Measurements from ENCODE around the gene TOMM20L.

DNA sequence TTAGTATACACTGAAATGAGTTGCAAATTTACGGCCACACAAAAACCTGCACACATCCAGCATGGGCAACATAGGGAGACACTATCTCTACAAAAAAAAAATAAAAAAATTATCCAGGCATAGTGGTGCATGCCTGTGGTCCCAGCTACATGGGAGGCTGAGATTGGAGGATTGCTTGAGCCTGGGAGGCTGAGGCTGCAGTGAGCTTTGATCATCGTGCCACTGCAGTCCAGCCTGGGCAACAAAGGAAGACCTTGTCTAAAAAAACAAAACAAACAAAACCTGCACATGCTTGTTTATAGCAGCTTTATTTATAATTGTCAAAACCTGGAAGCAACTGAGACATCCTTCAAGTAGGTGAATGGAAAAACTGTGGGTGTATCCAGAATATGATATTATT, 4.9 kb upstream of the TOMM20L start:
- TF ChIP-seq, protein P1, sequence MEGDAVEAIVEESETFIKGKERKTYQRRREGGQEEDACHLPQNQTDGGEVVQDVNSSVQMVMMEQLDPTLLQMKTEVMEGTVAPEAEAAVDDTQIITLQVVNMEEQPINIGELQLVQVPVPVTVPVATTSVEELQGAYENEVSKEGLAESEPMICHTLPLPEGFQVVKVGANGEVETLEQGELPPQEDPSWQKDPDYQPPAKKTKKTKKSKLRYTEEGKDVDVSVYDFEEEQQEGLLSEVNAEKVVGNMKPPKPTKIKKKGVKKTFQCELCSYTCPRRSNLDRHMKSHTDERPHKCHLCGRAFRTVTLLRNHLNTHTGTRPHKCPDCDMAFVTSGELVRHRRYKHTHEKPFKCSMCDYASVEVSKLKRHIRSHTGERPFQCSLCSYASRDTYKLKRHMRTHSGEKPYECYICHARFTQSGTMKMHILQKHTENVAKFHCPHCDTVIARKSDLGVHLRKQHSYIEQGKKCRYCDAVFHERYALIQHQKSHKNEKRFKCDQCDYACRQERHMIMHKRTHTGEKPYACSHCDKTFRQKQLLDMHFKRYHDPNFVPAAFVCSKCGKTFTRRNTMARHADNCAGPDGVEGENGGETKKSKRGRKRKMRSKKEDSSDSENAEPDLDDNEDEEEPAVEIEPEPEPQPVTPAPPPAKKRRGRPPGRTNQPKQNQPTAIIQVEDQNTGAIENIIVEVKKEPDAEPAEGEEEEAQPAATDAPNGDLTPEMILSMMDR (IDR thresholded peaks at IDR 0.05 in 8 of 11, conservative IDR thresholded peaks at IDR 0.05 in 3 of 11): no peak
- no peak for TF ChIP-seq POLR2AphosphoS5 (IDR thresholded peaks at IDR 0.05)

Data from spleen (tissue), 7 donors.